ENCODE measurements around the gene SUSD4. TPM values are rescaled to one million over a fixed set of nuclear protein-coding genes. Genes with fewer than 3 reads are reported as not detected.
A peak's percentile ranks its signal among the peaks of the same experiment; 100 is the strongest.

The SUSD4 gene
- total RNA-seq, 4 donors from 2014 or later: 2.2 to 5.3 (median 2.5) TPM

DNA sequence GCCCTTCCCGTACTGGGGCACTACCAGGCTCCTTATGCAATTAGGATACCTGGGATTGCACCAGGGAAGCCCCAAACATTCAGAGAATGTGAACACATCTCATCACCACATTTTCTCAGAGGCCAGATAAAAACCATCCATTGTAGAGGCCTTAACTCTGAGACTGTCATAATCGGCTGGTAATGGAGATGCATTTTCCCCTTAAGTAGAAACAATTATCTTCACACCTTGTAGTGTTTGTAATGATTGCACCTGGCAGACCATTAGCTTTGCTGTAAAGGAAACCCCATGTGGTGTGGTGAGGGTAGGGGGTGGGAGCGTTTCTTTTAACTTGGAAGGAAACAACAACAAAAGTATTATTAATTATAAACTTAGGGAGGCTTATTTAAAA is 131.0 kb downstream of the SUSD4 start:
- peaks cover 0 to 17% (median 0%) of the 10 kb centered on the region in 3 donors for H3K9me3 ChIP-seq
- peak overlapping the region; percentile 69 to 70 (median 70) for H3K27ac ChIP-seq
- no peak for ATAC-seq
- H3K4me3 ChIP-seq: no peak overlapping the region
- H3K27me3 ChIP-seq: no peaks in the 10 kb centered on the region
- no peaks in the 10 kb centered on the region for H3K36me3 ChIP-seq
- TF ChIP-seq, protein P1, sequence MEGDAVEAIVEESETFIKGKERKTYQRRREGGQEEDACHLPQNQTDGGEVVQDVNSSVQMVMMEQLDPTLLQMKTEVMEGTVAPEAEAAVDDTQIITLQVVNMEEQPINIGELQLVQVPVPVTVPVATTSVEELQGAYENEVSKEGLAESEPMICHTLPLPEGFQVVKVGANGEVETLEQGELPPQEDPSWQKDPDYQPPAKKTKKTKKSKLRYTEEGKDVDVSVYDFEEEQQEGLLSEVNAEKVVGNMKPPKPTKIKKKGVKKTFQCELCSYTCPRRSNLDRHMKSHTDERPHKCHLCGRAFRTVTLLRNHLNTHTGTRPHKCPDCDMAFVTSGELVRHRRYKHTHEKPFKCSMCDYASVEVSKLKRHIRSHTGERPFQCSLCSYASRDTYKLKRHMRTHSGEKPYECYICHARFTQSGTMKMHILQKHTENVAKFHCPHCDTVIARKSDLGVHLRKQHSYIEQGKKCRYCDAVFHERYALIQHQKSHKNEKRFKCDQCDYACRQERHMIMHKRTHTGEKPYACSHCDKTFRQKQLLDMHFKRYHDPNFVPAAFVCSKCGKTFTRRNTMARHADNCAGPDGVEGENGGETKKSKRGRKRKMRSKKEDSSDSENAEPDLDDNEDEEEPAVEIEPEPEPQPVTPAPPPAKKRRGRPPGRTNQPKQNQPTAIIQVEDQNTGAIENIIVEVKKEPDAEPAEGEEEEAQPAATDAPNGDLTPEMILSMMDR (IDR thresholded peaks at IDR 0.05): no peak
- TF ChIP-seq POLR2A (IDR thresholded peaks at IDR 0.05) (no peak), EP300 (IDR thresholded peaks at IDR 0.05) (no peak), POLR2AphosphoS5 (IDR thresholded peaks at IDR 0.05) (no peak)
- 33 to 37% methylated on average over 1 to 3 of the region's 3 CpGs for WGBS, 2 donors (ENCODE audit: low coverage in 1 of 2)
- H3K4me1 ChIP-seq: peaks cover 2 to 22% (median 8%) of the 10 kb centered on the region in 3 donors

DNA sequence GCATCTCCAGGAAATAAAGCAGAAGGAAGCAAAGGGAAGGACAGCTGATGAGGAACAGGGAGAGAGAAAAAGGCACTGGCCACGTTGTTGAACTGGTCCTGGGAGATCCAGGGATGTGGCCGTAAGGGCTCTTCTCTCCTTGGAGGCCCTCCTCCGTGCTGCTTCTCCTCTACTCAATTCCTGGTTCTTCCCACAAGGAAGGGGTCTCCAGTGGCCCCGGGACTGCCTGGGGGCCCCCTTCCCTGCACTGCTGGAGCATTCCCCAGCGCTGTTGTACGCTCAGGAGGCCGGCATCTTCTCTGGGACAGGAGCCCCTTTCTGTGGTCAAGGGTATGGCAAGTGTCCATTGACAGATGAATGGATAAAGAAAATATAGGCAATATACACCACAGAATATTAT is 132.4 kb downstream of the SUSD4 start:
- Histone ChIP-seq H3K27ac (no peak overlapping the region), H3K36me3 (no peaks in the 10 kb centered on the region), H3K4me3 (no peak overlapping the region), H3K9me3 (peaks cover 0 to 6% (median 0%) of the 10 kb centered on the region in 3 donors), H3K27me3 (no peaks in the 10 kb centered on the region), H3K4me1 (peaks cover 2 to 22% (median 8%) of the 10 kb centered on the region in 3 donors)
- WGBS, 2 donors (ENCODE audit: low coverage in 1 of 2): 69% methylated on average over 3 of the region's 7 CpGs; no CpG with 5 or more reads in 1 of the 2 donors
- ATAC-seq: no peak
- TF ChIP-seq, protein P1 (IDR thresholded peaks at IDR 0.05): no peak
- TF ChIP-seq POLR2A (IDR thresholded peaks at IDR 0.05) (no peak), POLR2AphosphoS5 (IDR thresholded peaks at IDR 0.05) (no peak), EP300 (IDR thresholded peaks at IDR 0.05) (no peak)

DNA sequence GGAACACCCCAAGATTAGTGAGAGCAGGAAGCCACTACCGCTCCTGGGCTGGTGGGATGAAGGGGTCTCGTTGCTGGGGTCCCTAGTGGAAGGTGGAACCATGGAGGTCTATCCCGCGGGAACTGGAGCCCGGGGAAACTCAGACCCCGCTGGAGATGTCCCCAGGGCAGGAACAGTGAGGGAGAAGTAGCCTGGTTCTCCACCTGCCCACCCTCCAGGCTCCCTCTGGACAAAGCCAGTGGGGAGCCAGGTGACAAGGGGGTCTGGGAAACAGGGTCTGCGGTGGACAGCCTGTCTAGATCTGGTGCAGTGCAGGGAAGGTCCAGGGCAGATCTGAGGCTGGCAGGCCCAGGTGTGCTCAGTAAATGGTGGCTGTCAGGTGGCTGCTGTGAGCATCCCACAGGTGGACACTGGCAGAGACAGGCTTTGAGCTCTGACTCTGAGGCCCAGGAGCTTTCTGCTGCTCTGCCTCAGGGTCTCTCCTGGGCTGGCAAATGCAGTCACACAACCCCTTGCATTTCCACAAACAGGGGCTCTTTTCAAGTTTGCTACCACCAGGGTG is 132.9 kb downstream of the SUSD4 start:
- Histone ChIP-seq H3K9me3 (peaks cover 0 to 4% (median 0%) of the 10 kb centered on the region in 3 donors), H3K36me3 (no peaks in the 10 kb centered on the region), H3K4me3 (no peak overlapping the region), H3K27ac (no peak overlapping the region), H3K4me1 (peaks cover 2 to 22% (median 8%) of the 10 kb centered on the region in 3 donors), H3K27me3 (no peaks in the 10 kb centered on the region)
- TF ChIP-seq POLR2AphosphoS5 (IDR thresholded peaks at IDR 0.05) (no peak), EP300 (IDR thresholded peaks at IDR 0.05) (no peak), POLR2A (IDR thresholded peaks at IDR 0.05) (no peak)
- TF ChIP-seq, protein P1 (IDR thresholded peaks at IDR 0.05): no peak
- no peak for ATAC-seq
- WGBS, 2 donors (ENCODE audit: low coverage in 1 of 2): 91 to 96% methylated on average over 4 to 6 of the region's 7 CpGs

DNA sequence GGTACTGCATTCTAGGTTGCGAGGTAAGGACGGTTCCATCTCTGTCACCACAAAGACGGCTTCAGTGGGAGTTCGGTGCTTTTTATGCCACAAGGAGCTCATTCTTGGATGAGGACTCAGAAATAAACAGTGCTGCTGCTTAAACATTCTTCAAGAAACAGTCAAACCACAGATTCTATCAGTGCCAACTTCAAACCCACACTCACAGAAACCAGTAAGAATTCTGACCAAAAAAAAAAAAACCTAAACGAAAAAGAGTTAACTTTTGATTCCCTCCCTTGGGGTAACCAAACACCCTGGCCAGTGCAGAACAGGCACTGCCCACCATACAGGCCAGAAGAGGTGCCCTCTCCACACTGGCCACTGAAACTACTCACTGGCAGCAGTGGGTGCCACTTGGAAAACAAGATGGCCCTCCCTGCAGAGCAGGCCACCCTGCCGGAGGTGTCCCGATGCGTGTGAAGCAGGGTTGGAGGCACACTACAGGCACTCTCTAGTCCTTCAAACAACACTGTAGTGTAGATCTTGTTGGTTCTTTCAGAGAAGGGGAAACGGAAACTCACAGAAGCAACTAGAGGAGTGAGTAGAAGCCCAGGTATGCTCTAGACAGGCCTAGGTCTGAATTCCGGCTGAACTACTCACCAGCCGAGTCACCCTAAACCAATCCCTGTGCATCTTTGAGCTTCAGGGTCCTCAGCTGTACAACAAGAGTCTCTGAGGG is 133.7 kb downstream of the SUSD4 start:
- Histone ChIP-seq H3K36me3 (no peaks in the 10 kb centered on the region), H3K27ac (no peak overlapping the region), H3K9me3 (no peaks in the 10 kb centered on the region), H3K27me3 (no peaks in the 10 kb centered on the region), H3K4me3 (no peak overlapping the region), H3K4me1 (peaks cover 2 to 22% (median 8%) of the 10 kb centered on the region in 3 donors)
- no peak for ATAC-seq
- WGBS, 2 donors (ENCODE audit: low coverage in 1 of 2): 38 to 86% methylated on average over 4 to 10 of the region's 11 CpGs
- no peak for TF ChIP-seq POLR2A (IDR thresholded peaks at IDR 0.05)
- TF ChIP-seq POLR2AphosphoS5 (IDR thresholded peaks at IDR 0.05): no peak
- TF ChIP-seq, protein P1 (IDR thresholded peaks at IDR 0.05): no peak
- no peak for TF ChIP-seq EP300 (IDR thresholded peaks at IDR 0.05)

DNA sequence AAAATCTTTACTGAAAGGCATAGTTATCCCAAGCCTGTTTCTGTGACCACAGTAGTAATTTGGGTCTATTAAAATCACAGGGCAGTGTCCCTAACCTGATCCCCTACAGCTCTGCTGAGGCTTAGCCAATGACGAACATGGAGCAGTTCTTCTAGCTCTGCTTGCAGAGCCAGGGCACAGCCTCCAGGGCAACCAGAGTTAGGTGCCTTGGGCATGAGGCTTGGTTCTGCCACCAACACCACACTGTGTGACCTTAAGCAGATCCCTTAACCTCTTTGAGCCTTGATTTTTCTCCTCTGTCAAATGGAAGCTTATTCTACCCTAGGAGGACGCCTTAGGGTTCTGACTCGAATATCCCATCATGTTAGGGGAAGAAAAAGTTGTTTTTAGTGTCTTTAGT is 134.2 kb downstream of the SUSD4 start:
- no peaks in the 10 kb centered on the region for H3K36me3 ChIP-seq
- WGBS, 2 donors (ENCODE audit: low coverage in 1 of 2): 83 to 100% methylated on average over 1 to 2 of the region's 3 CpGs
- no peak overlapping the region for H3K4me3 ChIP-seq
- ATAC-seq: no peak
- no peak overlapping the region for H3K27ac ChIP-seq
- H3K9me3 ChIP-seq: no peaks in the 10 kb centered on the region
- TF ChIP-seq POLR2AphosphoS5 (IDR thresholded peaks at IDR 0.05) (no peak), EP300 (IDR thresholded peaks at IDR 0.05) (no peak), POLR2A (IDR thresholded peaks at IDR 0.05) (no peak)
- TF ChIP-seq, protein P1 (IDR thresholded peaks at IDR 0.05): no peak
- H3K4me1 ChIP-seq: peaks cover 2 to 21% (median 8%) of the 10 kb centered on the region in 3 donors
- H3K27me3 ChIP-seq: no peaks in the 10 kb centered on the region

Measured in gastroesophageal sphincter (tissue), 4 donors.